PC-9 (cell line): ENCODE results near the gene THNSL1. TPM values are rescaled to one million over a fixed set of nuclear protein-coding genes. Genes with fewer than 3 reads are reported as not detected.

Experiments used
- BruUV-seq: library from RNA; stranded (reverse); fragments of 400-500 nt; replicated peaks from 2 replicates; lab custom pipeline; 2021; lab: Mats Ljungman, UMichigan
- CTCF ChIA-PET: fragments of 300-600 bp; sonication (Branson Sonifier 250); formaldehyde crosslinking; loops from one replicate; lab custom pipeline; 2022; ENCODE audit warnings: antibody characterized with exemption; lab: Charles Lee
- POLR2A ChIA-PET: fragments of 300-600 bp; sonication (Branson Sonifier 250); formaldehyde crosslinking; loops from one replicate; lab custom pipeline; 2022; ENCODE audit warnings: antibody characterized with exemption; ENCODE audit not compliant: unreplicated experiment; lab: Charles Lee
- DNase-seq, 2 experiments: peaks; one replicate each; pipeline versions ENCODE4 v3.0.0 to v3.0.0-alpha.2; 2015 to 2022; ENCODE audit warnings: mixed read lengths in 1 of 2
- H2AFZ ChIP-seq: fragments of 200-600 bp; sonication (generic); 2 replicates; pipeline ENCODE4 v1.8.1; 2017; ENCODE audit warnings: antibody characterized with exemption
- H3F3A ChIP-seq: fragments of 200-600 bp; sonication (generic); 2 replicates; pipeline ENCODE4 v1.8.1; 2017; ENCODE audit warnings: antibody characterized with exemption, mild to moderate bottlenecking, low read depth; ENCODE audit not compliant: insufficient read depth
- H3K27ac ChIP-seq: fragments of 200-600 bp; sonication (generic); 2 replicates; pipeline ENCODE4 v1.6.1; 2016; ENCODE audit warnings: mixed run types
- H3K27me3 ChIP-seq: fragments of 200-600 bp; sonication (generic); 2 replicates; pipeline ENCODE4 v1.6.1; 2016; ENCODE audit warnings: low read depth, mixed run types; ENCODE audit not compliant: insufficient read depth
- H3K36me3 ChIP-seq: fragments of 200-600 bp; sonication (generic); 2 replicates; pipeline ENCODE4 v1.6.1; 2016; ENCODE audit warnings: low read depth, mixed run types
- H3K4me1 ChIP-seq: fragments of 200-600 bp; sonication (generic); replicated peaks from 2 replicates; pipeline ENCODE4 v1.6.1; 2016; ENCODE audit warnings: mixed run types; ENCODE audit not compliant: insufficient read depth
- H3K4me2 ChIP-seq: fragments of 200-600 bp; sonication (generic); 2 replicates; pipeline ENCODE4 v1.6.1; 2017; ENCODE audit warnings: mixed run types
- H3K4me3 ChIP-seq: fragments of 200-600 bp; sonication (generic); 2 replicates; pipeline ENCODE4 v1.6.1; 2016; ENCODE audit warnings: mixed run types
- H3K79me2 ChIP-seq: fragments of 200-600 bp; sonication (generic); 2 replicates; pipeline ENCODE4 v1.6.1; 2017; ENCODE audit warnings: low read depth, mixed run types
- H3K9me2 ChIP-seq: fragments of 200-600 bp; sonication (generic); 2 replicates; pipeline ENCODE4 v1.8.1; 2017; ENCODE audit warnings: mild to moderate bottlenecking; ENCODE audit not compliant: insufficient read depth
- H3K9me3 ChIP-seq: fragments of 200-600 bp; sonication (generic); 2 replicates; pipeline ENCODE4 v1.8.1; 2016; ENCODE audit warnings: low read depth; ENCODE audit not compliant: insufficient read depth
- H4K20me1 ChIP-seq: fragments of 200-600 bp; sonication (generic); 2 replicates; pipeline ENCODE4 v1.8.1; 2017; ENCODE audit not compliant: insufficient read depth
- CTCF ChIP-seq: fragments of 200-600 bp; sonication (generic); conservative IDR thresholded peaks from 2 replicates; pipeline ENCODE4 v1.6.1; 2017; ENCODE audit warnings: mixed run types, antibody characterized with exemption, mild to moderate bottlenecking, moderate library complexity
- EZH2 ChIP-seq: fragments of 200-600 bp; sonication (generic); IDR thresholded peaks from 2 replicates; pipeline ENCODE4 v1.8.0; 2017; ENCODE audit warnings: antibody characterized with exemption, low read depth
- intact Hi-C: fragments of 100-400 bp; cut with micrococcal nuclease; formaldehyde crosslinking; loops from one replicate; pipeline ENCODE4 v1.10.0; 2022; ENCODE audit not compliant: unreplicated experiment
- total RNA-seq: library from RNA; stranded (reverse); gene quantifications from 2 replicates; pipeline ENCODE4 v1.2.3, GENCODE V29; 2021

Gene THNSL1
- total RNA-seq, 1 experiment from 2014 or later: 6.8 TPM

DNA sequence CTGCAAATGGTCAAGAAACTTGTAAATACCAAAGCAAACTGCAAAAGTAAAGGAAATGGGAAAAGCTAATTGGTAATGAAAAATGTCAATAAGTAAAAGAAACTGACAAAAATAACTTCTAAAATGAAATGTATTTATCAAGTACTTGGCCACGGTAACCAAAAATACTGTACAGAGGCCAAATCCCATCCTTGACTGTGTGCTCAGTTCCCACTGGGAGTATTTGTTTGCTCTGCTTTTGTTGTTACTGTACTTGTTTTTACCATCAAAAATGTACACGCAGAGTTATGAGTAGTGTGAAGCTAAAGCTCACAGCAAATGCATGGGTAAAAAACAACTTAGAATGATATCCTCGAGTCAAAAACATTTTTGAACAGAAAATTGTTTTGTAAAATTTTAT, 31.5 kb upstream of the THNSL1 start:
- Histone ChIP-seq H3K27me3 (no peaks in the 10 kb centered on the region), H3K9me3 (no peaks in the 10 kb centered on the region), H3K36me3 (no peaks in the 10 kb centered on the region), H3K4me3 (no peak overlapping the region), H3K27ac (no peak overlapping the region), H3K9me2 (no peaks in the 10 kb centered on the region; the same call in 1 of the 2 replicates), H2AFZ (no peak overlapping the region), H3F3A (no peaks in the 10 kb centered on the region), H3K79me2 (no peaks in the 10 kb centered on the region), H4K20me1 (no peaks in the 10 kb centered on the region), H3K4me2 (no peak overlapping the region), H3K4me1 (no peaks in the 10 kb centered on the region)
- POLR2A ChIA-PET: interaction anchor here (0.7 kb wide), 1 partner anchor 380 kb away, joined by 3 read pairs; no protein-coding TSS in a partner anchor
- no peak for DNase-seq
- BruUV-seq: no TSS peak
- CTCF ChIA-PET: no interaction called here
- TF ChIP-seq EZH2 (no peak), CTCF (no peak)
- intact Hi-C loops: no loop called here

DNA sequence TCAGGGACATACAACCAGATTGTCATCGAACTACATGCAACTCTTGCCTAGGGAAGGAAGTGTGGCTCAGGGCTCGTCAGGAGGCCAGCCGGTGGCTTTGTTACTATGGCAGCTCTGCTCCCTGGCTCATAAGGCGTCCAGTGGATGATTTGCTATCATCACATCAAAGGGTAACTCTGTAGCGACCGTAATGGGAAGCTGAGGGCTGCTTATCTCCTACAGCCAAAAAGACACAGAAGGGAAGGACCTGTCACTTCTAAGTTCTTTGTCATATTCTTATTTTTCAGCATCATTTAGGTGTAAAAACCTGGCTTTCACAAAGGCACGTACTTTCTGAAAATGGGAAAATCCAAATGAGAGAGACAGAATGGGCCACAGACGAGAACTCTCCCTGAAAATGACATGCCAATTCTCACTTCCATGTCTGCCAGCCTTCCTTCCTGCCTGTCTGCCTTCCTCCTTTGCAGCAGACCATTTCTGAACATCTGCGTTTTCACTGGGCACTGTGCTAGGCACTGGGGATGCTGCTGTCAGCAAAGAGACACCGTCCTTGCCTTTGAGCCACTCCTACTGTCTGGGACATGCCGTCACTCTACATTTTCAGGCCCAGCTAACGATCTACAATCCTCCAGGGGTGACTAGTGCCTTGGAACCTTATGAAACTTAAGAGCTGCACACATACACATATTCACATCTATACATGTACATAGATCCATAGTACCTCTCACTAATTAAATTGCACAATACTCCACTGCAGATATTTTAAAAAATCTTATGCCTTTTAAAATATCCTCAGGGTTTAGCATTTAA, 27.4 kb upstream of the THNSL1 start:
- H3K4me2 ChIP-seq: no peak overlapping the region
- no peaks in the 10 kb centered on the region for H3F3A ChIP-seq
- no peaks in the 10 kb centered on the region for H3K27me3 ChIP-seq
- no peaks in the 10 kb centered on the region for H4K20me1 ChIP-seq
- no peaks in the 10 kb centered on the region for H3K79me2 ChIP-seq
- BruUV-seq: no TSS peak
- no peak for DNase-seq
- H3K4me1 ChIP-seq: no peaks in the 10 kb centered on the region
- no peaks in the 10 kb centered on the region for H3K9me2 ChIP-seq
- H3K4me3 ChIP-seq: no peak overlapping the region
- no peaks in the 10 kb centered on the region for H3K36me3 ChIP-seq
- H2AFZ ChIP-seq: no peak overlapping the region
- POLR2A ChIA-PET: interaction anchor here (0.6 to 0.7 kb wide), 2 partner anchors 37 to 103 kb away, joined by 3 to 6 read pairs; no protein-coding TSS in a partner anchor
- no peaks in the 10 kb centered on the region for H3K9me3 ChIP-seq
- CTCF ChIA-PET: no interaction called here
- intact Hi-C loops: no loop called here
- no peak for TF ChIP-seq EZH2
- no peak for TF ChIP-seq CTCF
- no peak overlapping the region for H3K27ac ChIP-seq

- CTCF ChIA-PET: interaction anchor here (0.7 kb wide), 2 partner anchors 91 to 324 kb away, joined by 3 to 4 read pairs; no protein-coding TSS in a partner anchor
- intact Hi-C loops: loop anchor here (1.0 kb wide), 2 partner anchors 91 to 347 kb away; no protein-coding TSS in a partner anchor
- no peak overlapping the region for H3K27ac ChIP-seq
- no peak overlapping the region for H3K4me3 ChIP-seq
- no peaks in the 10 kb centered on the region for H3K36me3 ChIP-seq
- POLR2A ChIA-PET: interaction anchor here (0.6 to 0.7 kb wide), 3 partner anchors 38 to 284 kb away, joined by 3 to 6 read pairs (median 3); no protein-coding TSS in a partner anchor
- H2AFZ ChIP-seq: no peak overlapping the region
- H3K9me2 ChIP-seq: no peaks in the 10 kb centered on the region
- BruUV-seq: no TSS peak
- H3K27me3 ChIP-seq: no peaks in the 10 kb centered on the region
- H3K4me1 ChIP-seq: no peaks in the 10 kb centered on the region
- no peaks in the 10 kb centered on the region for H3K79me2 ChIP-seq
- H3F3A ChIP-seq: no peaks in the 10 kb centered on the region
- TF ChIP-seq CTCF (peak; percentile 43; the same call in 1 of the 2 replicates), EZH2 (no peak)
- no peaks in the 10 kb centered on the region for H3K9me3 ChIP-seq
- DNase-seq: no peak
- H4K20me1 ChIP-seq: no peaks in the 10 kb centered on the region
- H3K4me2 ChIP-seq: no peak overlapping the region
Observed at GRCh38 chr10:24989867-24990266, 26.5 kb upstream of the THNSL1 start.
